Bronchus fibroblast of lung (primary cell): ENCODE measurements around the gene SPECC1L. TPM values are rescaled to one million over a fixed set of nuclear protein-coding genes. Genes with fewer than 3 reads are reported as not detected.

Experiments used
- total RNA-seq: library from RNA; depleted of rRNA; stranded (reverse); fragments of >200 nt; gene quantifications from 2 replicates; pipeline ENCODE4 v1.2.3, GENCODE V29; 2015

SPECC1L gene, protein sequence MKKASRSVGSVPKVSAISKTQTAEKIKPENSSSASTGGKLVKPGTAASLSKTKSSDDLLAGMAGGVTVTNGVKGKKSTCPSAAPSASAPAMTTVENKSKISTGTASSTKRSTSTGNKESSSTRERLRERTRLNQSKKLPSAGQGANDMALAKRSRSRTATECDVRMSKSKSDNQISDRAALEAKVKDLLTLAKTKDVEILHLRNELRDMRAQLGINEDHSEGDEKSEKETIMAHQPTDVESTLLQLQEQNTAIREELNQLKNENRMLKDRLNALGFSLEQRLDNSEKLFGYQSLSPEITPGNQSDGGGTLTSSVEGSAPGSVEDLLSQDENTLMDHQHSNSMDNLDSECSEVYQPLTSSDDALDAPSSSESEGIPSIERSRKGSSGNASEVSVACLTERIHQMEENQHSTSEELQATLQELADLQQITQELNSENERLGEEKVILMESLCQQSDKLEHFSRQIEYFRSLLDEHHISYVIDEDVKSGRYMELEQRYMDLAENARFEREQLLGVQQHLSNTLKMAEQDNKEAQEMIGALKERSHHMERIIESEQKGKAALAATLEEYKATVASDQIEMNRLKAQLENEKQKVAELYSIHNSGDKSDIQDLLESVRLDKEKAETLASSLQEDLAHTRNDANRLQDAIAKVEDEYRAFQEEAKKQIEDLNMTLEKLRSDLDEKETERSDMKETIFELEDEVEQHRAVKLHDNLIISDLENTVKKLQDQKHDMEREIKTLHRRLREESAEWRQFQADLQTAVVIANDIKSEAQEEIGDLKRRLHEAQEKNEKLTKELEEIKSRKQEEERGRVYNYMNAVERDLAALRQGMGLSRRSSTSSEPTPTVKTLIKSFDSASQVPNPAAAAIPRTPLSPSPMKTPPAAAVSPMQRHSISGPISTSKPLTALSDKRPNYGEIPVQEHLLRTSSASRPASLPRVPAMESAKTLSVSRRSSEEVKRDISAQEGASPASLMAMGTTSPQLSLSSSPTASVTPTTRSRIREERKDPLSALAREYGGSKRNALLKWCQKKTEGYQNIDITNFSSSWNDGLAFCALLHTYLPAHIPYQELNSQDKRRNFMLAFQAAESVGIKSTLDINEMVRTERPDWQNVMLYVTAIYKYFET
- 21.6 and 23.7 TPM in 2 replicates for total RNA-seq

DNA sequence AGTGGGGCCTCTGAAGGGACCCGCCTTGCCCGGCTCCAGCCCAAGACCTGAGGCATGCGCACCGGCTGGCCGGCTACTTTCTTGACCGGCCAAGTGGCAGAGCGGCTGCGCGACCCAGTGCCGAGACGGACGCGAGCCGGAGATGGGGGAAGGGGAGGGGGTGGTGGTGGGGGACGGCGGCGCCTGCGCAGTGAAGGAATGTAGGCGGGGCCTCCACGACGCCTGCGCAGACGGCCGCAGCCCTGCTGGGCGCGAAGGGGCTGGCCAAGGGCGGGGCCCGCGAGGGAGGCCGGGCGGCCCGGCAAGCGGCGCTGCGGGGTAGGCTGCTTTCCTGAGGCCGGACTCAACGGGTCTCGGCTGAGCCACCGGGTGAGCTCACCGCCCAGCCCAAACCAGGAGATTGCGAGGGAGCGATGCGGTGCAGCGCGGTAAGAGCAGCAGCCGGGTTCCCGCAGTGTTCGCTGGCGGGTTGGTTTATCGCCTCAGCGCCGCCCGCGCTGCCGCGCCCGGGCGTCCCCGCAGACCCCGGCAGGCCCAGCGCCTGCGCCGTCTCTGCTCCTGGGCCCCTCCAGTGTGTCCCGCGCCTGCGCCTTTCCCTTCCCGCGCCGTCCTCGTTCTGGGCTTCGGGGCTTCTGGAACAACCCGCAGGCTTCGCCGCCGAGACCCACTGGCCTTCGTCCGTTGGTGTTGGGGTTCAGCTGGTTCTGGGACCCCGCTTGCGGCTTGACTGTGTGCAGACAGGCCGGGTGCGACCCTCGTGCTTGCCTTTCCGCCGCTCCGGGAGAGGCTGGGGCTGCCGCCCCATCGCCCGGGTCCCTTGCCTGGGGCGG lies at the start of gene SPECC1L:
TSS of gene SPECC1L (plus strand) at position 276 of the 830 bp plus-strand sequence. CDS start 31,401 bp downstream, outside the sequence.

DNA sequence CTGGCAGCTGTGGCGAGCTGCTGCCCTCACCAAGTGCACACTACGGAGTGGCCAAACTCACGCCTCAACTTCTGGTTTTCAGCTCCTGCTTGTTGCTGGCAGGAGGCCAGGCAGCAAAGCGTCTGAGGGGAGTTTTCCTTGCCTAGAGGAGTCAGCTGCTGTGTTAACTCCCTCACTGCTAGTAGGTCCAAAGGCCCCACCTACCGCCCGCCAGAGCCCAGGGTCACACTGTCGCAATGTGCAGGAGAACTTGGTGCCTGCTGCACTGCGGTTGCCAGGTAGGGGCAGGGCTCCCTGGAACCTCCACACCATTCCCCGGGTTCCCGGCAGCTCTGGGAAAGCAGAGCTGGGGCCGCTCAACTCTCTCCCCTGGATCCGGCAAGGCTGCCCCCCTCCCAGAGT lies 25.6 kb upstream of the SPECC1L start, which contains the start of gene GGT5:
TSS of gene GGT5 (minus strand) at position 53 of the 402 bp plus-strand sequence. CDS start 357 bp downstream, outside the sequence.

DNA sequence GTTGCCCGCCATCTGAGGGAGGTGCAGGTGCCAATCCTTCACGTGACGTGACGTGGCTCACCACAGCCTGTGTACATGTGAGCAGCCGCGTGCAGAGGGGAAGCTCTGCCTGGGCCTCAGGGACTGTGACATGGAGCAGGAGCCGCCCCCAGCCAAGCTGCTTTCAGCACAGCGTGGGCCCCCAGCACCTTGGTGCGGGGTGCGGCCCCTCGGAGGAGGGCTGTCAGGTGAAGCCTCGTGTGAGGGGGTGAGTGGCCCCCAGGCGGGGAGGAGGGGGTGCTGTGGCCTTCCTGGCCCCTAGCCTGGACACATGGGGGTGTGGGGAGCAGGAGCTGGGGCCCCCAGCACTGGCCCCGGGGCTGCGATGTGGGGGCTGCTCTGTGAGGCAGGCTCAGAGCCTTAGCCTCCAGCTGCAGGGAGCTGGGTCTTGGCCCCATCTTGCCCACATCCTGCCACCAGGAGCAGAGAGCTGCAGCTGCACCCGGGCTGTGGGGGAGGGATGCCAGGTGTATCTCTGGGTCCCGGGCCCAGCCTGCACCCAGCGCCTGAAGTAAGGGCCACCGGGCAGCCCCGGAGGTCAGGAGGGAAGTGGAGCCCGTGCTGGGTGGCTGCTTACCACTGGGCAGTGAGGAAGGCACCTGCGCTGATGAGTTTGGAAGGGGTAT lies 157.0 kb downstream of the SPECC1L start, which contains the start of gene ADORA2A:
TSS of gene ADORA2A (plus strand) at position 100 of the 665 bp plus-strand sequence. CDS start 5,806 bp downstream, outside the sequence.

Other genes with a start within 250 kb of the SPECC1L start
- gene SUSD2, start 89.3 kb upstream of the SPECC1L start, total RNA-seq, result 2.9 and 3.1 TPM in 2 replicates
- gene GGT5, start 25.7 kb upstream of the SPECC1L start, total RNA-seq, result 10.3 and 10.6 TPM in 2 replicates
- gene ADORA2A, start 156.8 kb downstream of the SPECC1L start, total RNA-seq, result 0.15 and 0.50 TPM in 2 replicates
- not detected in 2 replicates for gene UPB1, start 224.5 kb downstream of the SPECC1L start, total RNA-seq